Kidney (tissue), 14 donors: ENCODE data around the gene SCLY. TPM values are rescaled to one million over a fixed set of nuclear protein-coding genes. Genes with fewer than 3 reads are reported as not detected.
A peak's percentile ranks its signal among the peaks of the same experiment; 100 is the strongest.

Source experiments
- DNase-seq, 5 donors: peaks; one replicate each; pipeline ENCODE4 v3.0.0-alpha.2; 2013 to 2020
- FAIRE-seq: peaks from 2 replicates; lab custom pipeline; 2012; peaks lifted over from hg19 to GRCh38; lab: Jason Lieb, UNC
- H3K27ac ChIP-seq, 2 donors: one replicate each; pipeline ENCODE4 v1.7.0; 2013; ENCODE audit warnings: low read depth in 2 of 2, low read length in 2 of 2, inconsistent platforms in 1 of 2
- H3K27me3 ChIP-seq: one replicate; pipeline ENCODE4 v1.7.1; 2013; ENCODE audit warnings: low read length, inconsistent platforms; ENCODE audit not compliant: control insufficient read depth, insufficient read depth
- H3K36me3 ChIP-seq, 3 donors: one replicate each; pipeline versions ENCODE4 v1.7.0 to v1.7.1; 2013; ENCODE audit warnings: low read length in 3 of 3, control low read depth in 1 of 3, inconsistent platforms in 1 of 3; ENCODE audit not compliant: insufficient read depth in 3 of 3, control insufficient read depth in 2 of 3
- H3K4me1 ChIP-seq, 3 donors: one replicate each; pipeline versions ENCODE4 v1.7.0 to v1.7.1; 2013; ENCODE audit warnings: low read length in 3 of 3, inconsistent platforms in 1 of 3, low read depth in 1 of 3; ENCODE audit not compliant: control insufficient read depth in 2 of 3, insufficient read depth in 2 of 3
- H3K4me3 ChIP-seq, 3 donors: one replicate each; pipeline versions ENCODE4 v1.7.0 to v1.8.1; 2013; ENCODE audit warnings: low read length in 3 of 3, control low read depth in 1 of 3, inconsistent platforms in 1 of 3
- H3K9ac ChIP-seq, 3 donors: one replicate each; pipeline versions ENCODE4 v1.7.0 to v1.7.1; 2013; ENCODE audit warnings: low read length in 3 of 3, control low read depth in 1 of 3, inconsistent platforms in 1 of 3
- H3K9me3 ChIP-seq, 3 donors: one replicate each; pipeline versions ENCODE4 v1.7.0 to v1.7.1; 2013; ENCODE audit warnings: low read length in 3 of 3, control low read depth in 1 of 3, inconsistent platforms in 1 of 3; ENCODE audit not compliant: control insufficient read depth in 2 of 3, insufficient read depth in 1 of 3
- intact Hi-C: fragments of 100-400 bp; cut with DNase I; formaldehyde crosslinking; loops from one replicate; pipeline ENCODE4 v1.11.1; 2022
- polyA plus RNA-seq: library from polyadenylated mRNA; stranded (reverse); fragments of 350-450 nt; fragmentation: Illumina TruSeq; extraction: RNeasy Lipid Tissue Mini Kit (QIAGEN cat#74804); gene quantifications from one replicate; pipeline ENCODE4 v1.2.3, GENCODE V29; 2014; ENCODE audit warnings: low read depth, low replicate concordance; ENCODE audit not compliant: insufficient read depth
- total RNA-seq: library from RNA; stranded (reverse); fragmentation: NEBNext Ultra II Directional; extraction: Animal tissue kit (Norgen Biotek cat#: 25700); gene quantifications from one replicate; pipeline ENCODE4 v1.2.1, GENCODE V29; 2021
- TF ChIP-seq, protein P1 (sequence below): IDR thresholded peaks from 3 replicates; pipeline ENCODE4 v1.5.1; 2012; ENCODE audit warnings: mild to moderate bottlenecking, moderate library complexity, borderline replicate concordance; ENCODE audit not compliant: insufficient read depth; ENCODE audit errors: extremely low read depth
- donor health status: control.
- donor health status: control.
- donor health status: control.
- donor health status: control.
- donor health status: control.
- donor health status: DM: yes; HTN: yes; CAD: no.
- donor health status: Normal renal cell carcinoma (clear cell type).

The SCLY gene
- total and polyA plus RNA-seq, 2 donors from 2014 or later, result 18.3 to 21.9 TPM

DNA sequence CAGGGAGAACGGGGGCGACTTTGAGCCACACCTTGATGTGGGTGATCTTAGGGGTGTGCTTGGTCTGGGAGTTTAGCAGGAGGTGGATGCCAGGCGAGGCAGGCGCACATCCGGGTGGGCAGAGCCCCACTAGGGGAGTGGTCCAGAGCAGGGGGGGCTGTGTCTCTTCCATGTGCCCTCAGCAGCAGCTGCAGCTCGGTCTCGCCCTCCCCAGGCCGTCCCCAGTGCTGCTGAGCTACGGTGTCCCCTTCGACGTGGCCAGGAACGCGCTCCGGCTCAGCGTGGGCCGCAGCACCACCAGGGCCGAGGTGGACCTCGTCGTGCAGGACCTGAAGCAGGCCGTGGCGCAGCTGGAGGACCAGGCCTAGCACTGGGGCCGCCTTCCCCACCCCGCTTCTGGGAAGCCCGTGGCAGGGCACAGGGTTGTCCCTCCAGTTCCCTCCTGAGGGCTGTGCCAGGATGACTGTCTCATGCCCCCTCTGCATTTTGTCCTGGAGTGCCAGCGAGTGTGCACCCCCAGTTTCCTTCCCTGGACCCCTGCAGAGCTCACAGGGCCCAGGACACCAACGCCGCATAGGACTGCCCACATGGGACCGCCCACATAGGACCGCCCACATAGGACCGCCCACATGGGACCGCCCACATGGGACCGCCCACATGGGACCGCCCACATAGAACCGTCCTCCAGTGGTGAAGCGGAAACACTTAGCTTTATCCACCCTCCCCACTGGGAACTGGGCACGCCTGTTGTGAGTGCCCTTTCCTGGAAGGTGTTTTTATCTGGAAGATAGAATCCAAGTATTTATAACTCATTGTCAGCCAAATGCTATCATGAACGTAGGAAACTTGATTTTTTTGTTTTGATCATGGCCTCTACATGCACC is 37.4 kb downstream of the SCLY start:
- intact Hi-C loops, result no loop called here
- Histone ChIP-seq H3K9ac (no peak overlapping the region), H3K4me3 (no peak overlapping the region), H3K36me3 (peaks cover 0 to 2% (median 0%) of the 10 kb centered on the region in 3 donors), H3K27ac (no peak overlapping the region), H3K27me3 (no peaks in the 10 kb centered on the region), H3K9me3 (no peaks in the 10 kb centered on the region), H3K4me1 (no peaks in the 10 kb centered on the region)
- TF ChIP-seq, protein P1, sequence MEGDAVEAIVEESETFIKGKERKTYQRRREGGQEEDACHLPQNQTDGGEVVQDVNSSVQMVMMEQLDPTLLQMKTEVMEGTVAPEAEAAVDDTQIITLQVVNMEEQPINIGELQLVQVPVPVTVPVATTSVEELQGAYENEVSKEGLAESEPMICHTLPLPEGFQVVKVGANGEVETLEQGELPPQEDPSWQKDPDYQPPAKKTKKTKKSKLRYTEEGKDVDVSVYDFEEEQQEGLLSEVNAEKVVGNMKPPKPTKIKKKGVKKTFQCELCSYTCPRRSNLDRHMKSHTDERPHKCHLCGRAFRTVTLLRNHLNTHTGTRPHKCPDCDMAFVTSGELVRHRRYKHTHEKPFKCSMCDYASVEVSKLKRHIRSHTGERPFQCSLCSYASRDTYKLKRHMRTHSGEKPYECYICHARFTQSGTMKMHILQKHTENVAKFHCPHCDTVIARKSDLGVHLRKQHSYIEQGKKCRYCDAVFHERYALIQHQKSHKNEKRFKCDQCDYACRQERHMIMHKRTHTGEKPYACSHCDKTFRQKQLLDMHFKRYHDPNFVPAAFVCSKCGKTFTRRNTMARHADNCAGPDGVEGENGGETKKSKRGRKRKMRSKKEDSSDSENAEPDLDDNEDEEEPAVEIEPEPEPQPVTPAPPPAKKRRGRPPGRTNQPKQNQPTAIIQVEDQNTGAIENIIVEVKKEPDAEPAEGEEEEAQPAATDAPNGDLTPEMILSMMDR, result no peak
- peak in 3 of 5 donors; percentile 54 to 66 (median 66) for DNase-seq
- no peak for FAIRE-seq

- DNase-seq (peak in 2 of 5 donors; percentile 58 to 66), FAIRE-seq (no peak)
- no peak overlapping the region for H3K9ac ChIP-seq
- no peaks in the 10 kb centered on the region for H3K4me1 ChIP-seq
- intact Hi-C loops, result no loop called here
- H3K9me3 ChIP-seq, result no peaks in the 10 kb centered on the region
- TF ChIP-seq, protein P1, result no peak
- H3K36me3 ChIP-seq, result peaks cover 0 to 2% (median 0%) of the 10 kb centered on the region in 3 donors
- no peak overlapping the region for H3K4me3 ChIP-seq
- H3K27ac ChIP-seq, result no peak overlapping the region
- no peaks in the 10 kb centered on the region for H3K27me3 ChIP-seq
Observed at GRCh38 chr2:238098901-238099713, 38.3 kb downstream of the SCLY start.

DNA sequence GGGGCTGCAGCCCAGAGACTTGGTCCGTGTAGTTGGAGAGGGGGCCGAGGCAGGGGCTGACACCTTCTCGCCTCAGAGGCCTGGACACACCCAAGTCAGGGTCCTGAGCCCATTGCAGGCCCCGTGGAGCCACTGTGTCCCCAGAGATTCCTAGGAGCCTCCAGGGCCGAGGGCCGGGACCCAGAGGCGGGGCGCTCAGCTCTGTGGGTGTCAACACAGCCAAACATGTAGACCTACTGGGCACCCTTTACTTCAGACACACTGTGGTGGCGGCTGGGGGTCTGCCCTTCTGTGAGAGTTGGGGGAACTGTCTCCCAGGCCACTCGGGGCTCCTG is 38.9 kb downstream of the SCLY start:
- Histone ChIP-seq H3K9me3 (no peaks in the 10 kb centered on the region), H3K4me3 (no peak overlapping the region), H3K4me1 (no peaks in the 10 kb centered on the region), H3K27me3 (no peaks in the 10 kb centered on the region), H3K27ac (no peak overlapping the region), H3K36me3 (peaks cover 0 to 2% (median 0%) of the 10 kb centered on the region in 3 donors), H3K9ac (no peak overlapping the region)
- intact Hi-C loops, result no loop called here
- TF ChIP-seq, protein P1, result no peak
- FAIRE-seq (no peak), DNase-seq (peak in 1 of 5 donors; percentile 46)
